ENCODE results near the gene DMKN.
"Not testable (repeated sequence)": the region's sequence is repeated elsewhere in the genome, so short reads cannot be mapped to it uniquely, and the experiment has no call there.

The DMKN gene

GRCh38 chr19:35498220-35498619 lies 15.2 kb downstream of the DMKN start:
- no peak for DNase-seq (ENCODE audit: low spot score)

GRCh38 chr19:35497406-35497805 lies 16.0 kb downstream of the DMKN start:
- DNase-seq (ENCODE audit: low spot score), result no peak

- no peak for DNase-seq (ENCODE audit: low spot score)
Measured at GRCh38 chr19:35495107-35496064, 18.1 kb downstream of the DMKN start.

GRCh38 chr19:35493971-35494370 lies 19.5 kb downstream of the DMKN start:
- DNase-seq (ENCODE audit: low spot score), result no peak

GRCh38 chr19:35491836-35492360 lies 21.6 kb downstream of the DMKN start:
- no peak for DNase-seq (ENCODE audit: low spot score)

- DNase-seq (ENCODE audit: low spot score), result no peak
Measured at GRCh38 chr19:35490364-35490763, 23.1 kb downstream of the DMKN start, which contains the start of gene KRTDAP. TSS of gene KRTDAP (minus strand) at chr19:35490464. CDS start at chr19:35490442, 22 bp downstream.

GRCh38 chr19:35488677-35489076 lies 24.8 kb downstream of the DMKN start:
- DNase-seq (ENCODE audit: low spot score), result no peak

GRCh38 chr19:35487656-35488182 lies 25.7 kb downstream of the DMKN start:
- DNase-seq (ENCODE audit: low spot score), result no peak

- DNase-seq (ENCODE audit: low spot score), result no peak
Measured at GRCh38 chr19:35486268-35486708, 27.2 kb downstream of the DMKN start.

- DNase-seq (ENCODE audit: low spot score), result no peak
Measured at GRCh38 chr19:35484252-35485036, 29.0 kb downstream of the DMKN start.

- DNase-seq (ENCODE audit: low spot score), result no peak
Measured at GRCh38 chr19:35483089-35483488, 30.4 kb downstream of the DMKN start.

- DNase-seq (ENCODE audit: low spot score), result no peak
Measured at GRCh38 chr19:35478794-35479677, 34.4 kb downstream of the DMKN start.

- no peak for DNase-seq (ENCODE audit: low spot score)
Measured at GRCh38 chr19:35476149-35476548, 37.3 kb downstream of the DMKN start.

- not testable (repeated sequence) for DNase-seq (ENCODE audit: low spot score)
Measured at GRCh38 chr19:35474594-35474993, 38.9 kb downstream of the DMKN start.

GRCh38 chr19:35474104-35474503 lies 39.3 kb downstream of the DMKN start:
- no peak for DNase-seq (ENCODE audit: low spot score)

- DNase-seq (ENCODE audit: low spot score), result no peak
Measured at GRCh38 chr19:35471946-35472345, 41.5 kb downstream of the DMKN start.

GRCh38 chr19:35471075-35471474 lies 42.4 kb downstream of the DMKN start:
- DNase-seq (ENCODE audit: low spot score), result not testable (repeated sequence)

- no peak for DNase-seq (ENCODE audit: low spot score)
Measured at GRCh38 chr19:35470128-35470527, 43.3 kb downstream of the DMKN start.

- no peak for DNase-seq (ENCODE audit: low spot score)
Measured at GRCh38 chr19:35468637-35469036, 44.8 kb downstream of the DMKN start.

- DNase-seq (ENCODE audit: low spot score), result no peak
Measured at GRCh38 chr19:35466259-35466658, 47.2 kb downstream of the DMKN start.

GRCh38 chr19:35462956-35463355 lies 50.5 kb downstream of the DMKN start:
- not testable (repeated sequence) for DNase-seq (ENCODE audit: low spot score)

All from left forelimb (tissue), 1 donor.